SK-N-SH (cell line): Measurements from ENCODE around the gene MDM4. TPM values are rescaled to one million over a fixed set of nuclear protein-coding genes. Genes with fewer than 3 reads are reported as not detected.
"Not testable (repeated sequence)": the region's sequence is repeated elsewhere in the genome, so short reads cannot be mapped to it uniquely, and the experiment has no call there.

Experiments
- CTCF ChIA-PET: fragments of 300-600, 350-600 bp; formaldehyde crosslinking; extraction: SDS; loops from one replicate; lab custom pipeline; 2021; lab: Yijun Ruan, JAX
- POLR2A ChIA-PET: fragments of 350-600 bp; sonication (Branson Sonifier 250); formaldehyde crosslinking; extraction: SDS; loops from one replicate; lab custom pipeline; 2020; ENCODE audit warnings: antibody characterized with exemption, inconsistent platforms; lab: Yijun Ruan, JAX
- DNase-seq: peaks from one replicate; pipeline ENCODE4 v3.0.0; 2012
- H2AFZ ChIP-seq: fragments of 200-600 bp; sonication (generic); 2 replicates; pipeline ENCODE4 v1.8.1; 2016; ENCODE audit warnings: antibody characterized with exemption, mild to moderate bottlenecking, low read depth
- H3F3A ChIP-seq: fragments of 200-600 bp; sonication (generic); replicated peaks from 2 replicates; pipeline ENCODE3; 2016; ENCODE audit warnings: antibody characterized with exemption, mild to moderate bottlenecking; ENCODE audit not compliant: insufficient read depth
- H3K27ac ChIP-seq, 2 experiments: fragments of 200-500 bp in 1 of 2; fragments of 200-600 bp in 1 of 2; sonication (Bioruptor generic) in 1 of 2; sonication (generic), shearing (Covaris generic) in 1 of 2; 2 replicates each; pipeline versions ENCODE4 v1.5.1 to v1.6.1; 2014 to 2016; ENCODE audit warnings: low read depth in 2 of 2, inconsistent platforms in 1 of 2, low read length in 1 of 2, mild to moderate bottlenecking in 1 of 2, mixed read lengths in 1 of 2
- H3K27me3 ChIP-seq: fragments of 200-600 bp; sonication (generic), shearing (Covaris generic); 2 replicates; pipeline ENCODE4 v1.6.1; 2016; ENCODE audit warnings: mixed run types; ENCODE audit not compliant: insufficient read depth
- H3K36me3 ChIP-seq, 2 experiments: fragments of 200-500 bp in 1 of 2; fragments of 200-600 bp in 1 of 2; sonication (Bioruptor generic) in 1 of 2; sonication (generic) in 1 of 2; replicated peaks in 1 of 2; 2 replicates each; pipeline versions ENCODE3 to v1.5.1; 2014 to 2016; ENCODE audit warnings: low read length in 1 of 2, mild to moderate bottlenecking in 1 of 2; ENCODE audit not compliant: insufficient read depth in 2 of 2, control insufficient read depth in 1 of 2
- H3K4me1 ChIP-seq, 2 experiments: fragments of 200-500 bp in 1 of 2; fragments of 200-600 bp in 1 of 2; sonication (Bioruptor generic) in 1 of 2; sonication (generic), shearing (Covaris generic) in 1 of 2; 2 replicates each; pipeline versions ENCODE4 v1.5.1 to v1.6.1; 2014 to 2016; ENCODE audit warnings: low read depth in 1 of 2, low read length in 1 of 2, mixed run types in 1 of 2; ENCODE audit not compliant: insufficient read depth in 2 of 2, control insufficient read depth in 1 of 2
- H3K4me2 ChIP-seq: fragments of 200-600 bp; sonication (generic), shearing (Covaris generic); 2 replicates; pipeline ENCODE4 v1.6.1; 2017; ENCODE audit warnings: mixed run types
- H3K4me3 ChIP-seq, 2 experiments: fragments of 200-500 bp in 1 of 2; fragments of 200-600 bp in 1 of 2; sonication (Bioruptor generic) in 1 of 2; sonication (generic), shearing (Covaris generic) in 1 of 2; 2 replicates each; pipeline versions ENCODE4 v1.5.1 to v1.8.1; 2014 to 2016; ENCODE audit warnings: low read depth in 2 of 2, inconsistent platforms in 1 of 2, low read length in 1 of 2, mild to moderate bottlenecking in 1 of 2, mixed read lengths in 1 of 2, moderate library complexity in 1 of 2
- H3K79me2 ChIP-seq: fragments of 200-600 bp; sonication (generic); 2 replicates; pipeline ENCODE4 v1.8.1; 2017; ENCODE audit warnings: mild to moderate bottlenecking; ENCODE audit not compliant: insufficient read depth
- H3K9ac ChIP-seq: fragments of 200-600 bp; sonication (generic); 2 replicates; pipeline ENCODE4 v1.6.1; 2017; ENCODE audit warnings: mixed run types
- H3K9me2 ChIP-seq: fragments of 200-600 bp; sonication (generic); 2 replicates; pipeline ENCODE4 v1.6.1; 2017; ENCODE audit warnings: mixed run types
- H3K9me3 ChIP-seq: fragments of 200-600 bp; sonication (generic); 2 replicates; pipeline ENCODE4 v1.6.1; 2017; ENCODE audit warnings: mixed run types, mild to moderate bottlenecking, moderate library complexity
- H4K20me1 ChIP-seq: fragments of 200-600 bp; sonication (generic); 2 replicates; pipeline ENCODE4 v1.6.1; 2017; ENCODE audit warnings: mild to moderate bottlenecking, mixed run types; ENCODE audit not compliant: insufficient read depth
- FOSL2 ChIP-seq: IDR thresholded peaks from 2 replicates; pipeline ENCODE4 v1.4.0; 2012; ENCODE audit warnings: low read depth, mild to moderate bottlenecking, moderate library complexity, borderline replicate concordance
- FOXM1 ChIP-seq: IDR thresholded peaks from 2 replicates; pipeline ENCODE4 v1.4.0; 2012; ENCODE audit warnings: low read depth, mild to moderate bottlenecking
- GABPA ChIP-seq: IDR thresholded peaks from 2 replicates; pipeline ENCODE4 v1.4.0; 2012; ENCODE audit warnings: low read depth, mild to moderate bottlenecking
- NFIC ChIP-seq: IDR thresholded peaks from 2 replicates; pipeline ENCODE4 v1.4.0; 2012; ENCODE audit warnings: borderline replicate concordance
- POLR2AphosphoS5 ChIP-seq: IDR thresholded peaks from 2 replicates; pipeline ENCODE4 v1.6.1; 2012; ENCODE audit warnings: low read depth, low read length
- RXRA ChIP-seq: IDR thresholded peaks from 2 replicates; pipeline ENCODE4 v1.4.0; 2012; ENCODE audit warnings: low read depth, mild to moderate bottlenecking, borderline replicate concordance
- TAF1 ChIP-seq: IDR thresholded peaks from 2 replicates; pipeline ENCODE4 v1.6.1; 2012; ENCODE audit warnings: low read depth, mild to moderate bottlenecking, low read length, moderate library complexity, borderline replicate concordance
- USF1 ChIP-seq: IDR thresholded peaks from 2 replicates; pipeline ENCODE4 v1.4.0; 2012; ENCODE audit warnings: low read depth, borderline replicate concordance
- WGBS: methylation state at CpG from one replicate; pipeline ENCODE4 v1.1.6; 2017; ENCODE audit warnings: low lambda C conversion rate; 5-methylcytosine and 5-hydroxymethylcytosine counted together
- polyA plus RNA-seq, 3 experiments: library from polyadenylated mRNA; depleted of rRNA; stranded (reverse); fragments of >200 nt; gene quantifications; 2 replicates each; pipeline ENCODE4 v1.2.3, GENCODE V29; 2012
- TF ChIP-seq, protein P1 (sequence below): IDR thresholded peaks from 2 replicates; pipeline ENCODE4 v1.6.1; 2012; ENCODE audit warnings: mild to moderate bottlenecking, low read depth, low read length, moderate library complexity

The MDM4 gene
- polyA plus RNA-seq, 1 of the 3 experiments (the other 2 are of a cell fraction) = 6.2 TPM

DNA sequence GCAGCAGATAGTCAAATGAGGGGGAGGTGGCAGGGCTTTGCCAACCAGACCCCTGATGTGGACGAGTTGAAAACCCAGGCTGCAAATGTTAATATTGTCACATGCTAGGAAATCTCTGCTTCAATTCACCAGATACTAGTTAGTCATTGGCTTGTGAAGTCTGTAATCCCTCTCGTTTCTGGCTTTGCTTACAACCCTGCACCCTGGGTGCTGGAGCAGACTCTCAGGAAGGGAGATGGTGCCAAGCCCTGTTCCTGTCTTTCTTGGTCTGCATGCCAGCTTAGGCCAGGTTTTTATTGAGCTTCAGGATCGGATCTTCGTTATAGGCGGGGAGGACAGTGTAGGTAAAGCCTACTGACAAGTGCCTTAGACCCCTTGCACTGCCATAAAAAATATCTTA, 53.3 kb downstream of the MDM4 start:
- CTCF ChIA-PET = interaction anchor here (1.3 to 18.4 kb wide), 7 partner anchors 113 to 372 kb away, joined by 4 to 568 read pairs (median 36); no protein-coding TSS in a partner anchor
- H3K9me3 ChIP-seq = no peaks in the 10 kb centered on the region
- peaks cover 6 to 16% of the 10 kb centered on the region in 2 experiments; a peak in 3 of 4 replicates for H3K4me1 ChIP-seq
- POLR2A ChIA-PET = no interaction called here
- H3K27me3 ChIP-seq = no peaks in the 10 kb centered on the region
- TF ChIP-seq FOXM1 = no peak
- TF ChIP-seq, protein P1, sequence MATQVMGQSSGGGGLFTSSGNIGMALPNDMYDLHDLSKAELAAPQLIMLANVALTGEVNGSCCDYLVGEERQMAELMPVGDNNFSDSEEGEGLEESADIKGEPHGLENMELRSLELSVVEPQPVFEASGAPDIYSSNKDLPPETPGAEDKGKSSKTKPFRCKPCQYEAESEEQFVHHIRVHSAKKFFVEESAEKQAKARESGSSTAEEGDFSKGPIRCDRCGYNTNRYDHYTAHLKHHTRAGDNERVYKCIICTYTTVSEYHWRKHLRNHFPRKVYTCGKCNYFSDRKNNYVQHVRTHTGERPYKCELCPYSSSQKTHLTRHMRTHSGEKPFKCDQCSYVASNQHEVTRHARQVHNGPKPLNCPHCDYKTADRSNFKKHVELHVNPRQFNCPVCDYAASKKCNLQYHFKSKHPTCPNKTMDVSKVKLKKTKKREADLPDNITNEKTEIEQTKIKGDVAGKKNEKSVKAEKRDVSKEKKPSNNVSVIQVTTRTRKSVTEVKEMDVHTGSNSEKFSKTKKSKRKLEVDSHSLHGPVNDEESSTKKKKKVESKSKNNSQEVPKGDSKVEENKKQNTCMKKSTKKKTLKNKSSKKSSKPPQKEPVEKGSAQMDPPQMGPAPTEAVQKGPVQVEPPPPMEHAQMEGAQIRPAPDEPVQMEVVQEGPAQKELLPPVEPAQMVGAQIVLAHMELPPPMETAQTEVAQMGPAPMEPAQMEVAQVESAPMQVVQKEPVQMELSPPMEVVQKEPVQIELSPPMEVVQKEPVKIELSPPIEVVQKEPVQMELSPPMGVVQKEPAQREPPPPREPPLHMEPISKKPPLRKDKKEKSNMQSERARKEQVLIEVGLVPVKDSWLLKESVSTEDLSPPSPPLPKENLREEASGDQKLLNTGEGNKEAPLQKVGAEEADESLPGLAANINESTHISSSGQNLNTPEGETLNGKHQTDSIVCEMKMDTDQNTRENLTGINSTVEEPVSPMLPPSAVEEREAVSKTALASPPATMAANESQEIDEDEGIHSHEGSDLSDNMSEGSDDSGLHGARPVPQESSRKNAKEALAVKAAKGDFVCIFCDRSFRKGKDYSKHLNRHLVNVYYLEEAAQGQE = no peak
- TF ChIP-seq NFIC = no peak
- no peak for TF ChIP-seq USF1
- TF ChIP-seq FOSL2 = no peak
- no peak for TF ChIP-seq RXRA
- no peak for TF ChIP-seq TAF1
- no peak for TF ChIP-seq GABPA
- no peak for TF ChIP-seq POLR2AphosphoS5
- TF ChIP-seq, all 33 proteins: peak for 0
- 92% methylated on average over 5 of the region's 5 CpGs for WGBS
- DNase-seq = no peak
- H4K20me1 ChIP-seq = no peaks in the 10 kb centered on the region
- H3K36me3 ChIP-seq = peaks cover 0 to 3% of the 10 kb centered on the region in 2 experiments
- H3K9me2 ChIP-seq = no peaks in the 10 kb centered on the region
- no peaks in the 10 kb centered on the region for H3K79me2 ChIP-seq
- no peak overlapping the region for H3K9ac ChIP-seq
- H3F3A ChIP-seq = no peaks in the 10 kb centered on the region
- no peak overlapping the region for H2AFZ ChIP-seq
- no peak overlapping the region for H3K27ac ChIP-seq
- H3K4me3 ChIP-seq = no peak overlapping the region
- no peak overlapping the region for H3K4me2 ChIP-seq

DNA sequence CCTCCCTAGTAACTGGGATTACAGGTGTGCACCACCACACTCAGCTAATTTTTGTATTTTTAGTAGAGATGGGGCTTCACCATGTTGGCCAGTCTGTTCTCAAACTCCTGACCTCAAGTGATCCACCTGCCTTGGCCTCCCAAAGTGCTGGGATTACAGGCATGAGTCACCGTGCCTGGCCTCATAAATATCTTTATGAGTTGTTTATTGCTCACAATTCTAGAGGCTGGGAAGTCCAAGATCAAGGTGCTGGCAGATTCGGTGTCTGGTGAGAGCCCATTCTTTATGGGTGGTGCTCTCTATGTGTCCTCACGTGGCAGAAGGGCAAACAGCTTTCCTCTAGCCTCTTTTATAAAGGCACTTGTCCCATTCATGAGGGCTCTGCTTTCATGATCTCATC, 53.8 kb downstream of the MDM4 start:
- CTCF ChIA-PET = interaction anchor here (1.6 to 18.4 kb wide), 6 partner anchors 112 to 372 kb away, joined by 4 to 568 read pairs (median 83); no protein-coding TSS in a partner anchor
- DNase-seq, POLR2A ChIA-PET, H3K9ac ChIP-seq, H3K79me2 ChIP-seq, H3K9me3 ChIP-seq, H3K27ac ChIP-seq, H3K36me3 ChIP-seq, H3K9me2 ChIP-seq, H4K20me1 ChIP-seq, H3K4me3 ChIP-seq, H3K4me2 ChIP-seq, H3F3A ChIP-seq, H2AFZ ChIP-seq, H3K27me3 ChIP-seq: not testable (repeated sequence)
- WGBS = 53% methylated on average over 3 of the region's 3 CpGs
- peaks cover 6 to 22% of the 10 kb centered on the region in 2 experiments; a peak in 3 of 4 replicates for H3K4me1 ChIP-seq
